Lung (tissue), 12 donors: ENCODE measurements around the gene SCAPER. TPM values are rescaled to one million over a fixed set of nuclear protein-coding genes. Genes with fewer than 3 reads are reported as not detected.

Experiments used
- ATAC-seq: fragments of 200-7000 bp; cut with Tn5 transposase; one replicate; pipeline ENCODE4 v1.9.1; 2020; ENCODE audit warnings: moderate number of reproducible peaks; ENCODE audit not compliant: insufficient read depth, low FRiP score
- DNase-seq, 3 donors: peaks; one replicate each; pipeline ENCODE4 v3.0.0-alpha.2; 2013 to 2017
- H3K27ac ChIP-seq, 2 donors: one replicate each; pipeline ENCODE4 v1.5.1; 2013; ENCODE audit warnings: mild to moderate bottlenecking in 2 of 2, moderate library complexity in 2 of 2, control low read depth in 1 of 2, inconsistent platforms in 1 of 2, low read depth in 1 of 2, low read length in 1 of 2
- H3K27me3 ChIP-seq, 3 donors: one replicate each; pipeline ENCODE4 v1.5.1; 2013; ENCODE audit warnings: low read length in 2 of 3; ENCODE audit not compliant: control insufficient read depth in 3 of 3, insufficient read depth in 3 of 3
- H3K36me3 ChIP-seq, 4 donors: one replicate each; pipeline ENCODE4 v1.5.1; 2013; ENCODE audit warnings: low read length in 4 of 4, mild to moderate bottlenecking in 1 of 4, moderate library complexity in 1 of 4; ENCODE audit not compliant: control insufficient read depth in 4 of 4, insufficient read depth in 4 of 4
- H3K4me1 ChIP-seq, 5 donors: one replicate each; pipeline ENCODE4 v1.5.1; 2013; ENCODE audit warnings: low read length in 5 of 5, mild to moderate bottlenecking in 2 of 5, moderate library complexity in 1 of 5; ENCODE audit not compliant: control insufficient read depth in 5 of 5, insufficient read depth in 5 of 5
- H3K4me3 ChIP-seq: one replicate; pipeline ENCODE4 v1.5.1; 2013; ENCODE audit warnings: mild to moderate bottlenecking, control low read depth, moderate library complexity
- H3K9ac ChIP-seq, 2 donors: one replicate each; pipeline ENCODE4 v1.5.1; 2013; ENCODE audit warnings: low read length in 2 of 2, control low read depth in 1 of 2; ENCODE audit not compliant: insufficient read depth in 1 of 2
- H3K9me3 ChIP-seq, 4 donors: one replicate each; pipeline ENCODE4 v1.5.1; 2013; ENCODE audit warnings: low read length in 3 of 4, mild to moderate bottlenecking in 1 of 4, moderate library complexity in 1 of 4; ENCODE audit not compliant: control insufficient read depth in 4 of 4, insufficient read depth in 3 of 4
- CTCF ChIP-seq: IDR thresholded peaks from 2 replicates; pipeline ENCODE4 v1.5.1; 2012; ENCODE audit warnings: mild to moderate bottlenecking; ENCODE audit errors: control extremely low read depth, extremely low read depth
- WGBS, 2 donors: extraction: QIAGEN DNeasy Blood & Tissue Kit; methylation state at CpG; one replicate each; pipeline ENCODE4 v1.1.7; 2013; 5-methylcytosine and 5-hydroxymethylcytosine counted together
- polyA plus RNA-seq, 2 donors: library from polyadenylated mRNA; stranded (reverse); fragments of 200-250 nt; gene quantifications; one replicate each; pipeline ENCODE4 v1.2.1, GENCODE V29; 2013
- total RNA-seq, 2 donors: library from RNA; depleted of rRNA in 1 of 2; stranded (reverse); fragments of >200 nt in 1 of 2; gene quantifications; one replicate each; pipeline ENCODE4 v1.2.1, GENCODE V29; 2014 to 2021
- donor health status: control.
- donor health status: control.
- donor health status: Bipolar disorder and iron deficiency.
- donor health status: healthy.
- donor health status: DM: yes; HTN: yes; CAD: no.

SCAPER gene
- total and polyA plus RNA-seq, 4 donors = 3.9 to 40.2 (median 19.5) TPM

- TF ChIP-seq CTCF = no peak
- no peak for ATAC-seq
Measured at GRCh38 chr15:76868740-76869139, 36.4 kb downstream of the SCAPER start.

GRCh38 chr15:76866716-76867321, 38.3 kb downstream of the SCAPER start:
- H3K27me3 ChIP-seq = no peaks in the 10 kb centered on the region
- H3K27ac ChIP-seq = no peak overlapping the region
- no peaks in the 10 kb centered on the region for H3K36me3 ChIP-seq
- DNase-seq (peak; percentile 24 to 72 (median 67)), ATAC-seq (no peak)
- peaks cover 0 to 11% (median 3%) of the 10 kb centered on the region in 5 donors for H3K4me1 ChIP-seq
- TF ChIP-seq CTCF = no peak
- H3K4me3 ChIP-seq = no peak overlapping the region
- H3K9me3 ChIP-seq = no peaks in the 10 kb centered on the region
- no peak overlapping the region for H3K9ac ChIP-seq

More at GRCh38 chr15:76868740-76869139, 36.4 kb downstream of the SCAPER start:
- Histone ChIP-seq H3K36me3 (no peaks in the 10 kb centered on the region), H3K9me3 (no peaks in the 10 kb centered on the region), H3K27ac (no peak overlapping the region), H3K9ac (no peak overlapping the region), H3K4me1 (peaks cover 0 to 10% (median 3%) of the 10 kb centered on the region in 5 donors), H3K4me3 (no peak overlapping the region), H3K27me3 (no peaks in the 10 kb centered on the region)
- no peak for DNase-seq

GRCh38 chr15:76866008-76866407, 39.1 kb downstream of the SCAPER start:
- 87 to 92% methylated on average over 2 of the region's 2 CpGs for WGBS, 2 donors
- Histone ChIP-seq H3K4me1 (peaks cover 0 to 11% (median 3%) of the 10 kb centered on the region in 5 donors), H3K4me3 (no peak overlapping the region), H3K36me3 (peaks cover 0 to 2% (median 0%) of the 10 kb centered on the region in 4 donors), H3K9me3 (no peaks in the 10 kb centered on the region), H3K27ac (peak overlapping the region in 1 of 2 donors; percentile 53), H3K9ac (no peak overlapping the region), H3K27me3 (no peaks in the 10 kb centered on the region)
- no peak for TF ChIP-seq CTCF
- DNase-seq (peak in 2 of 3 donors; percentile 4 to 23), ATAC-seq (no peak)

GRCh38 chr15:76865548-76865991, 39.6 kb downstream of the SCAPER start:
- H3K9me3 ChIP-seq = no peaks in the 10 kb centered on the region
- H3K4me3 ChIP-seq = no peak overlapping the region
- WGBS, 2 donors = 70 to 85% methylated on average over 4 of the region's 4 CpGs
- no peaks in the 10 kb centered on the region for H3K27me3 ChIP-seq
- H3K4me1 ChIP-seq = peaks cover 0 to 11% (median 3%) of the 10 kb centered on the region in 5 donors
- H3K36me3 ChIP-seq = peaks cover 0 to 2% (median 0%) of the 10 kb centered on the region in 4 donors
- no peak overlapping the region for H3K9ac ChIP-seq
- peak overlapping the region in 1 of 2 donors; percentile 53 for H3K27ac ChIP-seq
- TF ChIP-seq CTCF = no peak
- no peak for DNase-seq
- no peak for ATAC-seq
